ENCODE results near the gene AHNAK2.

DNA sequence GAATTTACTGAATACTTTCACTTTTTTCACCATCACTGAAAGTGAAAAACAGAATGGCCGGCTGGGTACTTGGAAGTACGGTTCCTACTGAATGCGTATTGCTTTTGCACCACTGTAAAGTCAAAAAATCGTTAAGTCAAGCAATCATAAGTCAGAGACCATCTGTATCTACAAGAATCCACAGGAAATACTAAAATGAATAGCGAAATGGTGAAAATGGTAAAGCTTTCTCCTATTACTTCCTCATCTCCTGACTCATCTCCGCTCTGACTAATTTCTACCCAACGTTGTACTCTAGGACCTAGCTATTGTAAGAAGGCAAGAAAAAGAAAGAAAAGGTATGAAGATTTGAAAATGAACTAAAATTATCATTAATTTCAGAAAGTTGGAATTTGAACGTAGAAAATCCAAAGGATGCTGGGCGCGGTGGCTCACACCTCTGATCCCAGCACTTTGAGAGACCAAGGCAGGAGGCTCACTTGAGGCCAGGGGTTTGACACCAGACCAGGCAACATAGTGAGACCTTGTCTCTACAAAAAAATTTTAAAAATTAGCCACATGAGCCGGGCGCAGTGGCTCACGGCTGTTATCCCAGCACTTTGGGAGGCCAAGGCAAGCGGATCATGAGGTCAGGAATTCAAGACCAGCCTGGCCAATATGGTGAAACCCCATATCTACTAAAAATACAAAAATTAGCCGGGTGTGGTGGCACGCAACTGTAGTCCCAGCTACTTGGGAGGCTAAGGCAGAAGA lies 48.0 kb upstream of the AHNAK2 start:
- TF ChIP-seq POLR2A (IDR thresholded peaks at IDR 0.05; ENCODE audit: extremely low read depth, insufficient read length) (no peak), MYC (IDR thresholded peaks at IDR 0.05; ENCODE audit: low read depth, low read length) (no peak; the same call in 1 of the 2 replicates)
- TF ChIP-seq, protein P1, sequence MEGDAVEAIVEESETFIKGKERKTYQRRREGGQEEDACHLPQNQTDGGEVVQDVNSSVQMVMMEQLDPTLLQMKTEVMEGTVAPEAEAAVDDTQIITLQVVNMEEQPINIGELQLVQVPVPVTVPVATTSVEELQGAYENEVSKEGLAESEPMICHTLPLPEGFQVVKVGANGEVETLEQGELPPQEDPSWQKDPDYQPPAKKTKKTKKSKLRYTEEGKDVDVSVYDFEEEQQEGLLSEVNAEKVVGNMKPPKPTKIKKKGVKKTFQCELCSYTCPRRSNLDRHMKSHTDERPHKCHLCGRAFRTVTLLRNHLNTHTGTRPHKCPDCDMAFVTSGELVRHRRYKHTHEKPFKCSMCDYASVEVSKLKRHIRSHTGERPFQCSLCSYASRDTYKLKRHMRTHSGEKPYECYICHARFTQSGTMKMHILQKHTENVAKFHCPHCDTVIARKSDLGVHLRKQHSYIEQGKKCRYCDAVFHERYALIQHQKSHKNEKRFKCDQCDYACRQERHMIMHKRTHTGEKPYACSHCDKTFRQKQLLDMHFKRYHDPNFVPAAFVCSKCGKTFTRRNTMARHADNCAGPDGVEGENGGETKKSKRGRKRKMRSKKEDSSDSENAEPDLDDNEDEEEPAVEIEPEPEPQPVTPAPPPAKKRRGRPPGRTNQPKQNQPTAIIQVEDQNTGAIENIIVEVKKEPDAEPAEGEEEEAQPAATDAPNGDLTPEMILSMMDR (IDR thresholded peaks at IDR 0.05; ENCODE audit: low read depth, low read length) = no peak
- TF ChIP-seq, protein P2, sequence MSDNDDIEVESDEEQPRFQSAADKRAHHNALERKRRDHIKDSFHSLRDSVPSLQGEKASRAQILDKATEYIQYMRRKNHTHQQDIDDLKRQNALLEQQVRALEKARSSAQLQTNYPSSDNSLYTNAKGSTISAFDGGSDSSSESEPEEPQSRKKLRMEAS (IDR thresholded peaks at IDR 0.05; ENCODE audit: low read depth, low read length) = no peak

All from NB4 (cell line).